ENCODE data around the gene EYS. TPM values are rescaled to one million over a fixed set of nuclear protein-coding genes. Genes with fewer than 3 reads are reported as not detected.
"Not testable (repeated sequence)": the region's sequence is repeated elsewhere in the genome, so short reads cannot be mapped to it uniquely, and the experiment has no call there.

EYS gene
- total RNA-seq, 1 donor from 2014 or later = 1.0 TPM

DNA sequence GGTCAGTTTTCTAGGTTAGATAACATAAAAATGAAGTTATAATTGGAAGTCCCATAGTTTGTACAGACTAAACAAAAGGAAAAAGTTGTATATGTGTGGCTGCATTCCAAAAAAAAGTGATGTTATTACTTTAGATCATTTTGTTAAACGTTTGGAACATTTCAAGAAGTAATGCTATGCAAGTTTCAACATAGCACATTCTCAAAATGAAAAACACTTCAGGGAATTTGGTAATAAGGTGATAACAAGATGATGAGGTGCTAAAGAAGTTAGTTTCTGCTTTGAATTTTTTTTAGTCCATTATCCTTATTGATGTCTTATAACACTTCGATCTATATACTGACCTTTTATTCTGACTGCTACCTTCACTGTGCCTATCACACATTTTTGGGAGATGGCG is 1820.7 kb downstream of the EYS start:
- DNase-seq = no peak

DNA sequence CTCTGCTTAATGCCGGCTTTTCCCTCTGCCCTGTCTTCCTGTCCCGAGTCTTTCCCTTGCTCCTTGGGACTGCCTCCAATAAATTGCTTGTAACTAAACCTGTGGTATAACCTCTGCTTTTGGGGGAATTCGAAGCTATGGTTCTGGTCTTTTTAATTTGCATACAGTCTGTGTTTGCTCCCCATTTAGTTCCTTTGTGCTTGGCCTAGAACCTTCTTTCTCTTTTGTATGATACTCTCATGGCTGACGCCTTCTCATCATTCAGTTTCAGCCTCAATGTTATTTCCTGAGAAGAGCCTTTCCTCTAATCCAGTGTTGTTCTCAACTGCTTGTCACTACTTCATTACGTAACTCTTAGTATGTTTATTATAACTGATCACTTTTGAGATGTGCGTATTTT is 1823.4 kb downstream of the EYS start:
- DNase-seq = no peak

DNA sequence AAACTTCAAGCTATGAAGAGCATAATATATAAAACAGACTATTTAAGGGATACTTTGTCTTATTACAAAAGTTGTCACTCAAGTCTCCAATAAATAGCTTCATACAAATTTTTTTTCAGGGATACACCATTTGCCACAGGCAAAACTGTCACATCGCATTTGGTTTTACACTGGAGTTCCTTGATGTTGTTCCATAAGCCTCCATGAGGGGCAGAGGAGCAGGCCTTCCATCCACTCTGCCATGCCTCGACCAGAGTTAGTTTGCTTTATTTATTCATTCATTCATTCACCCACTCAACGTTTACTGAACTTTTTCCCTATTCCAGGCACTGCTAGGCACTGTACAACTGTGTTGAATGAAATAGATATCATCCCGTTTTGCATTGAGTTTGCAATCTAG is 1824.8 kb downstream of the EYS start:
- DNase-seq = no peak

DNA sequence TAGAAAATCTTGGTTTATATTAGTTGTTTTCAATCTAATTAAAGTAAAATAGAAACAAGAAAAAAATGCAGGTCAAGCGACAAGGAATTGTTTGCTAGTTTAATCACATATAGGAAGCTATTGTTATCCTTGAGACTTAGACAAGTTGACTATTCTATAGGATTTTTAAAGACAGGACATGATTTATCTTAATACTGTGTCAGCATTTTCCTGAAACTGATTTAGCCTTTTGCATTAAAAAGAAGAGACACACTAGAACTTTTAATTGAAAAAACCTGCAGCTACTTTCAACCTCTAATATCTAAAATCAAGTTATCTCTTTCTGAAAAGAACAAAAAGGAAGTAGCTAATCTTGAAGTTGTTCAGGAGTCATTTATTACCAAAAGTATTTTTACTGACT is 1825.2 kb downstream of the EYS start:
- no peak for DNase-seq

DNA sequence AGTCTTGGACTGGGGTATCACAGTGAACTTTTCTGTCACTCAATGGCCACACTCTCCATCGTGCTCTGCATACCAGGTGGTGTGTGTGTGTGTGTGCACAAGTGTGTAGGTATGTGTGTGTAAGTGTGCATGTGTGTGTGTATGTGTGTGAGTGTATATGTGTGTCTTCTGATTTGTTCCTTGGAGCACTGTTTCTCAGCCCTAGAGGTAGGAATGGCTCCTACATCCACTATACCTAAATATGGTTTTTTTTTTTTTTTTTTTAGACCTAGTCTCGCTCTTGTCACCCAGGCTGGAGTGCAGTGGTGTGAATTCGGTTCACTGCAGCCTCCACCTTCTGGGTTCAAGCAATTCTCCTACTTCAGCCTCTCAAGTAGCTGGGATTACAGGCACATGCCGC is 1834.8 kb downstream of the EYS start:
- no peak for DNase-seq

DNA sequence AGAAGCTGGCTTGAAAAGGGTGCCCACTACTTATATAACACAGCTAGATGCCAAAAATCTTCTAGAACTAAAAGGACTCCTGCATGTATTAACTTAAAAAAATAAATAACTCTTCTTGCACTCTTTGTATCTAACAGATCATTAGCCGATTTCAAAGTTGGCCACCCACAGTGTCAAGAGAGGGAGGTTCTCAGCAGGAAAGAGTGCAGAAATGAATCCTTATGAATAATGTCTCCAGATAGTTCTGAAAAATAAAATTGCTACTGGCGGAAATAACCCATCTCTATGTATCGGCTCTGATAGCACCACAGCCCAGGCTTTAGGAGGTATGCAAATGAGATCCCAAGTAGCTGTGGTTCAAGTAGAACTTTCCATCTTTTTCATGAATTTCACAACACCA is 1838.7 kb downstream of the EYS start:
- no peak for DNase-seq

DNA sequence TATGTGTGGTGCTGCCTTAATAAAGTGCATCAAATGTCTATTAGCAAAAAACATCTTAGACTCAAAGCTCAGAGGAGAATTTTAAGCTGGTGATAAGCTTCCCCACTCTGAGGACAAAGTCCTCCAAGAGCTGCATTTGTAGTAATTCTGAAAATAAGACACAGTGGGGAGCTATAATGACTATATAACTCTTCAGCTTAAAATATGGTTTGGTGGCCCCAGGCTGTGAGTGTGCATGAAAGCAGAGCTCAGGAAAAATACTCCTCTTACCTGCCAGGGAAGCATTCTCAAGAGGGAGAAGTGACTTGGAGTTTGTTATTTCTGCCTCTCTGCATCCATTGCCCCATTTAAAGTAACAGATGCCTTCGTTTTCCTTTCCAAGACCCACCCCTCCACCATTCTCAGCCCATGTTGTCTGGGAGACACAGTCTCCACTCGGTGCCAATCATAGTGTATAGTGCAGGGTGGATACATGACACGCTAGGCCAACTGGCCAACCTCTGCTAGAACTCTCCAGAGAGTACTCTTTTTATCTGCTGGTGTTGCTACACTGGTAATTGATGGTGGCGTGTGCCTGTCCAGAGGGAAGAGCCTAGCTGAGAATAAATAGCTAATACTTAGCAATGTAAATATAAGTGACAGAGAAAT is 1842.2 kb downstream of the EYS start:
- DNase-seq = no peak

DNA sequence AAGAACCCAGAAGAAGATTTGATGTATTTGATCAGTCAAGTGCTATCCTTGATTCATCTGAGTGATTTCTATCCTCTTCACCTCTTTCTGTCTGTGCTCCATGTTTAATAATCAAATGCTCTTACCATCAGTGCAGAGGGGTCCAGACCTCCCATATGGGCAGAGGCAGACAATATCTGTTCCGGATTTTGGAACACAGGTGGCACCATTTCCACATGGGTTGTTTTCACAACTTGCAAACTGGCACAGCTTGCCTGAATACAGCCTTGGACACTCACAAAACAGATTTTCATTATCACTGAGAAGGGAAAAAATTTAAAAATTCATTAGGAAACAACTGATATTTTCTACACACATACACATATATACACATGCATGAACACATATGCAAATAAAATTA is 1843.0 kb downstream of the EYS start:
- no peak for DNase-seq

DNA sequence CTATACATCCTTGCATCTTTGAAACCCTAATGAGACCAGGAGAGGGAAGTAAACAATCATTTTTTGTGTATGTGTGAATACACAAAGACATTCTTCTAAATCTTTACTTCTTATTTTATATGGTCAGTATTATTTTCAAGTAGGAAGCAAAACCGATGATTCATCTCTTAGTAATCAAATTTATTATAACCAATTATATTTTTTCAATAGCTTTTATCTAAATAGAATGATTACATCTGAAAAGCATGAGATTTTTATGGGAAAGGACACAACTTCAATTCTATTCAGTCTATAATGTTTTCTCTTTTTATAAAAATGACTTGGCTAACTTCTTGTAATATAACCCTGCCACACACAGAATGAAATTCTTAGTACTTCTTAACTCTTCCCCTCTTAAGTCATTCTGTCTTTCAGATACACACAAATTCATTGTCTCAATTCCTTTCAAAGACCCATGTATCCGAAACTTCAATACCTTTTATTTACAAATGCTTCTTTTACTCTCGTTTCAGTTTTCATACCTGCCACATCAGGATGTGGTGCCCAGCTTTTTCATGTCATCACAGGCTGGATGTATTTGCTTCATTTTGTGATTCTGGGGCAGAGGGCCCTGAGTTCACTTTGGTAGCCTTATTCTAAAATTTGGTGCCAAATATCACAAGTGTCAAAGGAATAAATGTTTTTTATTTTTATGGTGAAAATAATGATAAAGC is 1844.4 kb downstream of the EYS start:
- no peak for DNase-seq

DNA sequence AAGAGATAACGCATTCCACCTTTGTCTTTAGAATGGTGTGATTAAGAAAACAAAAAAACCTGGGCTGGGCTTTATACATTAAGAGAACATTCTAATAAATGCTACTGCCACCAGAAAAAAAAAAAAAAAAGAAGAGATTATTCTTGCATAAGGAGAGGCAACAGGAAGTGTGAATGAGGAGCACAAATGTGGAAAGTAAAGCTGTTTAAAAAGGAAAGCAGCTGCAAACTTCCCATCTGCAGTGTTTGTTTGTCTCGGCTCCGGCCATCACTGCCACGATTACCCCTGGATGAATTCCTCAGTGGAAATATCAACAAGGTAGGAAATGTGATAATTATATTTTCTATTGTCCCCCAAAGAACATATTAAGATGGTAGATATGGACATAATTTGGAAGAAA is 1847.5 kb downstream of the EYS start:
- no peak for DNase-seq

DNA sequence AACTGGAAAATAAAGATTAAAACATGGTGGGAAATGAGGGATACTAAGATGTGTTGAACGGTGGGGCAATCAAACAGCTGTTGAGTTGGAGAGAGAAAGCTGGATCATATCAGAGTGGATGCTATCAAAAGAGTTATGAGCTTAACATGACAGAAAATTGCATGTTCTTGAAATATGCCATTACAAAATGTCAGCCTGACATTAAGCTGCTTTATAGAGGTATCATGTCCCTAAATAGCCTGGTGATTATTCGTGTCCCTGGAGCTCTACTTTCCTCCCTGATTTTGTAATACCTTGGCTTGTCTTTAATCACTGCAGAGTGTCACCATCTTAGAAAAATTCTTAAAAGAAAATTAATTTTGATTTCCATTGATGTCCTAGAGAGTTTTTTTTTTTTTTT is 1848.3 kb downstream of the EYS start:
- no peak for DNase-seq

DNA sequence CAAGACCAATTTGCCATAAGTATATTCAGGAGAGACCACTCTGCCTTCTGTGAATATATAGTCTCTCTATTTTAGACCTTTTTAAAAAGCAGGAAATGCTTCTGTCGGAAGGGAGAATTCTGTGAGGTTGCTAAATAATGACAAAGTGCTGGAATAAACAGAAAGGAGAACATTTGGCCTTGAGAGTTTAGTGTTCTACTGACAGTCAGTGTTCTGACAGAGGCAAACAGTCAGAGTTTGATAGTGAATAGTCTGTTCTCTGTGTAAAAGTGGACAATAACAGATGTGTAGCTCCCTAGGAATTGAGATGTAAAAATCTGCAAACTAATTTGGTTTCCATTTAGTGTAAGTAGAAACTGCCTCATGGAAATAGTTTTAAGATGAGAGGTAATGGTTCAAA is 1850.8 kb downstream of the EYS start:
- no peak for DNase-seq

DNA sequence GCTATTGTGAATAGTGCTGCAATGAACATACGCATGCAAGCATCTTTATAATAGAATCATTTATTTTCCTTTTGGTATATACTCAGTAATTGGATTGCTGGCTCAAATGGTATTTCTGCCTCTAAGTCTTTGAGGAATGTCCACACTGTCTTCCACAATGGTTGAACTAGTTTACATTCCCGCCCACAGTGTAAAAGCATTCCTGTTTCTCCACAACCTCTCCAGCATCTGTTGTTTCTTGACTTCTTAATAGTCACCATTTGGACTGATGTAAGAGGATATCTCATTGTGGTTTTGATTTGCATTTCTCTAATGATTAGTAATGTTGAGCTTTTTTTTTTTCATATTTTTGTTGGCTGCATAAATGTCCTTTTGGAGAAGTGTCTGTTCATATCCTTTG is 1862.7 kb downstream of the EYS start:
- DNase-seq = no peak

DNA sequence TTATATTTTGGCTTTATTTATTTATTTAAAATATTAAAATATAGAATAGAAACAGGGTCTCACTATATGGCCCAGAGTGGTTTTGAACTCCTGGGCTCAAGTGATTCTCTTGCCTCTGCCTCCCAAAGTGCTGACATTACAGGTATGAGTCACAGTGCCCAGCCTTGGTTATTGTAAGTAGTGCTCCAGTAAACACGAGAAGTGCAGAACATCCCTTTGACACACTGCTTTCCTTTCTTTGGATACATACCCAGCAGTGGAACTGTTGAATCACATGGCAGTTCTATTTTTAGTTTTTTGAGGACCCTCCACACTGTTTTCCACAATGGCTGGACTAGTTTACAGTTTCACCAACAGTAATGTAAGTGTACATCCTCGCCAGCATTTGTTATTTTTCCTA is 1867.5 kb downstream of the EYS start:
- DNase-seq = no peak

DNA sequence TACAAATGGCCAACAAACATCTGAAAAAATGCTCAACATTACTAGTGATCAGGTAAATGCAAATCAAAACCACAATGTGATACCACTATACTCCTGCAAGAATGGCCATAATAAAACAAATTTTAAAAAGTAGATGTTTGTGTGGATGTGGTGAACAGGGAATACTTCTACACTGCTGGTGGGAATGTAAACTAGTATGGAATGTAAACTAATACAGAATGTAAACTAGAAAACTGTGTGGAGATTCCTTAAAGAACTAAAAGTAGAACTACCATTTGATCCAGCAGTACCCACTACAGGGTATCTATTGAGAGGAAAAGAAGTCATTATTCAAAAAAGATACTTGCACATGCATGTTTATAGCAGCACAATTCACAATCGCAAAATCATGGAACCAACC is 1878.3 kb downstream of the EYS start:
- not testable (repeated sequence) for DNase-seq

DNA sequence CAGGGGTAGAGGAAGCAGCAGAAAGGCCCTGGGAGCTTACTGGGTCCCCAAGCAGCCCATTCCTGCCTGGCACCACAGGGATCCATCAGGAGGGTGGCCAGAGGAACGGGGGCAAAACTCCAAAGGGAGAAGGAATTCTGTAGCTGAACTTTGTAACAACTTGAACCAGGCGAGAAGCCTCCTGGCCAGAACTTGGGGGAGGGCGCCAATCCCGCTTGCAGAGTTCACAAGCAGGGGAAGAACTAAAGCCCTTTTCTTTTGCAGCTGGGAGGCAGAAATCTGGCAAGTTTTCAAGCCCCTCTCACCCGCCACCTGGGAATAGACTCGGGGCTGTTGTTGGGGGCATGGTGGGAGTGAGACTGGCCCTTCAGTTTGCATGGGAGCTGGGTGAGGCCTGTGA is 1882.3 kb downstream of the EYS start:
- no peak for DNase-seq

DNA sequence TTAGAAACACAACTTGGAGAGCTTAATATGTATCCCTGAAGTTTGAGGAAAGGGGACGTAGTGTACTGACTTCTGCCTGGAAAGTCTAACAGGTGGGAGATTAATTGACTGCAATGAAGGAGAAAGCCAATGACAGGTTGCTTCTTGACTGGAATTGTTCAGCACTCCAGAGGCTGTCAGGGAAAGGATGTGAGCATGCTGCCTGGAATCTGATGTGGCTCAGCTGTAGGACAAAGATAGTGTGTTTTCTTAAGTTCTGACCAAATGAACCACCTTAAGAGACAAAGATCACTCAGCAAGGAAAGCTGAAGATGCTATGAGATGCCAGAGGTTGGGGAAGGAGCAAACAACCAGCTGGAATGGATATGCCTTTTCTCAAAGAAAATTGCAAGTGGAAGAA is 1885.6 kb downstream of the EYS start:
- DNase-seq = no peak

DNA sequence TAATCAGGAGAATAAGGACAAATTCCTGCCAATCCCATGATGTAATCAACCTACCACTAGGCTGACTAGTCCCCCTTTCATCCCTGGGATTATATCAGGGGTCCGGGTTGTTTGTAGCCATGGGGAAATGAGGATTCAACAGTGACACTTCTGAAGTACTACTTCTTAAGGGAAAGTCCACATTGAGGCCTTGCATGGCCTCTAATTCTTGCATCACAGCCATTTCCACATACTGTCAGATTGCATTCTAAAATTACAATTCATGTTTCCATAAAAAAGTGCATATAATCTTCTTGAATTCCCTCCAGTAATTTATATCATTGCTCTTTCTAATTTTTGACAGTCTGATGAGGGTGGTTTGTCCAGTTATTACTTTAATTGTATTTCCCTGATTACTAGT is 1887.2 kb downstream of the EYS start:
- DNase-seq = no peak

DNA sequence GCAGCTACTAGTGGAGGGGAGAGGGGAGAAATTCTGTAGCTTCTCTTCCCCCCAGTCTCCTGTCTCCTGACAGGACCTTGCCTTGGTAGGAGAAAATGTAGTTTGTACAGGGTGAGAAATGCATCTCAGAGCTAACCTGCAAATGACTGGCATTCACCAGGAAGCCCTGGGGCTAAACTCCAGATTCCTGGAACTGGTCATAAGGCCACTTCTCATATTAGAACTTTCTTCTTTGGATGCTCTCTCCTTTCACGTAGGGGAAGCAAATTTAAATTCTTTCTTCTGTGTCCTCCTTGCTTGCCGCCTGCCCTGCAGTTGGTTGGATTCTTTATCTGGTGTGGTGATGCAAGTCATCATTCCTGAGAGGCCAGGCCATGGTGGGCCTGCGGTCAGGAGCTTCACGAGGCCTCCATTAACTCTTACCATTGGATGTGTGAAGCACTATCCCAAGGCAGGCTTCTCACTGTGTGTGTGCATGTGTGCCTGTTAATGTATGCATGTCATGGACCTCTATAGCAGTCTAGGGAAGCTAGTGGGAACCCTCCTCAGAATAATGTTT is 1889.5 kb downstream of the EYS start:
- no peak for DNase-seq

DNA sequence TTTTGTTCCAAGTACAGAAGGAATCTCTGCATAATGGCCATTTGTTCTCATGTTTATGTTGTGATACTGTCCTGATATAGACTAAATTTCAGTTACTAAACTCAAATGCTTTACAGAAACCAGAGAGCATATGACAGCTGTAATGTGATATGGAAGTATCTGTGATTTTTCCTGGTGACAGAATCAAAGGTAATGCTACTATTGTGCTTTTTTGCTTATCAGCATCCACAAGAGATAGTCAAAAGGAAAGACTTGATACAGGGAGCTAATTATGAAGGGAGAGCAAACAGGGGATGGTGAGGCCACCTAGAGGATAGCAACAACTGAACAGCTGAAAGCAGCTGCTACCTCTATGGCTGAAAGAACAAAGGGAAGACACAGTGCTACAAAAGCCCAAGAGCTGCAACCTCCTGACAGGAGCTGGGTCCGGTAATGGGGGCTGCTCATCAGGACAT is 1890.0 kb downstream of the EYS start:
- DNase-seq = peak; percentile 19

DNA sequence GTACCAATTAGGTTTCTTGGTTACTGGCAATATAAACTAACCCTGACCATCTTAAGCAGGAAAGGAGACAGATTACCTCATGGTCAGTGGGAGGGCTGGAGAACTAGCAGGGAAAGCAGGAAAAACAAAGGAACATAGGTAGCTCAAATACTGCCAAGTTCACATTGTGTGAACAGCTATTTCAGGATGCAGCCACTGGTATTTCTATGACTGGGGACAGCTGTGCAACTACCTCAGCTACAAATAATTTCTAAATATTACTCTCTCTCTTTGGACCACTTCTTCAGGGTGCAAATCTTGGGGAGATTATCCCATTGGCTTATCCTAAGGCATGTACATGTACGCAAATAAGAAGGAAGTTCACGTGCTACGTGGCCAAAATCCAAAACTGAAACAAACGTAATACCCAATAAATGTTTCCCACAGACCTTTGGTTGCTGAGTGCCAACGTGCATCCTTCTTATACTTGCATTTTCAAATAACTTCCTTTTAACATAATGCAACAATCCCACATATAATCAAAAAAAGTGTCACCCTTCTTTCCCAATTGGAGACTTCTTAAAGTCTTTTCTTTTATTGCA is 1890.5 kb downstream of the EYS start:
- DNase-seq = no peak

DNA sequence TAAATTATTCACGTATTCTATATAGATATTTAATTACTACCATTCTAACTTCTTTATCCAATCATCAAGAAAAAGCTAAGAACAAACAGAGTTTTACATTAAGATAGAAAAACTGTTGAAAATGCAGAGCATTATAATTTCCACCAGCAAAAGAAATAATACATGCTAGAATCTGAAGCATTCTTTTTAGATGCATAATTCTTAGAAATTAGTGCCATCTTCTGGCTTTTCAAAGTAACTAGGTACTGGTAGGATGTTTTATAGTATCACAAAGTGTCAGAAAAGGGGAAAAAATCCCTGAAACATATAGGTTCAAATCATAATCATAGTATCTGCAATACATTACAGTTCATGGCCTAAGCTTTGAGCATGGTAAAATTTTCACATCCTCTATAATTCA is 1892.6 kb downstream of the EYS start:
- no peak for DNase-seq

DNA sequence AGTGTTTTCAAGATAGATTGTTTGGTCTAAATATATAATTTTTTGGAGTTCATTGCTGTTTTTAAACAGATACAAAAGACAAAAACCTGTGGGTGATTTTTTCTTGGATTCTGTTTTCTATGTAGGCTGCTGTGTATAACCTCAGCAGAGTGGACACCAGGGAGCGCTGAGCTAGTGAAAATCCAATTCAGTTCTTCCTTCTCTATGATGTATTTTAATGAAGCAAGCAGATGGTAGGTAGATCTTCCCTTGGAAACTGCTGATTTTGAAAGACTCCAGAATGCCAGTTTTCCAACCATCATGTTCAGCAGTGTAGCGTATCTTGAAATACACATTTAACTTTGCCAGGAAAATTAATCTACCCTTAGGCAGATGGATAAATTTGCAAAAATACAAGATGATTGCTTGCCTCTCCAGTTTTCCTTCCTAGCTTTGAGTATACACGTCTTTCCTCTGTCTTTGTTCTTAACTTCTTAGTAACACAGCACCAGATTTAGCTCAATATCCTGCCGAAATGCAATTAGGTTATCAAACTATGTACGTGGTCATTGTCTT is 1893.4 kb downstream of the EYS start:
- no peak for DNase-seq

Data from tongue (tissue), 2 donors.